T-helper 9 cell (primary cell): ENCODE data around the gene DPYSL5.

ENCODE experiments used
- DNase-seq: peaks from one replicate; pipeline ENCODE4 v3.0.0-alpha.2; 2020

DPYSL5 gene

DNA sequence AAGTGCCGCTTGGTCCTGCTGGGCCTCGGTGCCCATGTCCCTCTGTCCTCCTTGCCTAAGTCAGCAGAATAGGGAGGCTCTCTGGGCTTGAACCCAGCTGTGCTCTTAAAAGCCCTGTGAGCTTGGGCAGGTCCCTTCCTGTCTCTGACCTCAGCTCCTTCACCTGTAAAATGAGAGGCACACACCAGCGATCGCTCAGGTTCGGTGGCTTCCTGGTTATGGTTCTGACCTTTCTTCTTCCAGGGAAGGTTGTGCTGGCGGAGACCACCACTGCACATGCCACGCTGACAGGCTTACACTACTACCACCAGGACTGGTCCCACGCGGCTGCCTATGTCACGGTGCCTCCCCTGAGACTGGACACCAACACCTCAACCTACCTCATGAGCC, 86.4 kb downstream of the DPYSL5 start:
- DNase-seq, result no peak

- no peak for DNase-seq
Measured at GRCh38 chr2:26934985-26935384, 87.1 kb downstream of the DPYSL5 start.

- DNase-seq, result no peak
Measured at GRCh38 chr2:26936855-26937254, 88.9 kb downstream of the DPYSL5 start.

- DNase-seq, result no peak
Measured at GRCh38 chr2:26938399-26939118, 90.6 kb downstream of the DPYSL5 start.

DNA sequence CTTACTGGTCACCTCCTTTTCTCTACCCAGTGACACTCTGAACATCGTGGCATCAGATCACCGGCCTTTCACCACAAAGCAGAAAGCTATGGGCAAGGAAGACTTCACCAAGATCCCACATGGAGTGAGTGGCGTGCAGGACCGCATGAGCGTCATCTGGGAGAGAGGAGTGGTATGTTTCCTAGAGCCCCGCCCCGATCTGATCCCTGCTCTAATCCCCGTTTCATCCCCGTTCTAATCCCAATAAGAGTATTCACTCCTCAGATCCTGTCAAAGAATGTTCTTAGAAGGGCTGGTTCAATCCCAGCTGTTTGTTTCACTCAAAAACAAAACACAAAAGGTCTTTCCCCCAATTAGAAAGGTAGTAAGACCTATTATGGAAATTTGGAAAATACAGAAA, 92.1 kb downstream of the DPYSL5 start:
- no peak for DNase-seq

GRCh38 chr2:26941486-26941885, 93.6 kb downstream of the DPYSL5 start:
- no peak for DNase-seq

- DNase-seq, result peak; percentile 51
Measured at GRCh38 chr2:26942543-26943295, 94.8 kb downstream of the DPYSL5 start.

- DNase-seq, result no peak
Measured at GRCh38 chr2:26945991-26946750, 98.2 kb downstream of the DPYSL5 start.

- DNase-seq, result no peak
Measured at GRCh38 chr2:26946841-26947784, 99.2 kb downstream of the DPYSL5 start.

DNA sequence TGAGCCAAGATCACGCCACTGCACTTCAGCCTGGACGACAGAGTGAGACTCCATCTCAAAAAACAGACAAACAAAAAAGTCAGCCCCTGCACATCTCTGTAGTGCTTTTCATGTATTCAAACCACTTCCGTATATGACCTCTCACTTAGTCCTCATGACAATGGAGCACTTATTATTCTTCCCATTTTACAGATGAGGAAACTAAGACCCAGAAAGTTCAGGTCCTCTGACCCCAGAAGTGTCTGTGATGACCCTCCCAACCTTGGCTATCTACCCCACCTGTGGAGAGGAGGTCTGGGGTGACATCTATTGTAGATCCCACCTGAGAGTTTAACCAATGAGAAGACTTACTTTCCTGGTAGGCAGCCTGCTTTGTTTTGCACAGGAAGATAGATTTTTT, 100.9 kb downstream of the DPYSL5 start:
- DNase-seq, result no peak

GRCh38 chr2:26950246-26950645, 102.3 kb downstream of the DPYSL5 start:
- DNase-seq, result no peak

- DNase-seq, result no peak
Measured at GRCh38 chr2:26951236-26951635, 103.3 kb downstream of the DPYSL5 start.

- DNase-seq, result no peak
Measured at GRCh38 chr2:26952374-26952773, 104.4 kb downstream of the DPYSL5 start.

DNA sequence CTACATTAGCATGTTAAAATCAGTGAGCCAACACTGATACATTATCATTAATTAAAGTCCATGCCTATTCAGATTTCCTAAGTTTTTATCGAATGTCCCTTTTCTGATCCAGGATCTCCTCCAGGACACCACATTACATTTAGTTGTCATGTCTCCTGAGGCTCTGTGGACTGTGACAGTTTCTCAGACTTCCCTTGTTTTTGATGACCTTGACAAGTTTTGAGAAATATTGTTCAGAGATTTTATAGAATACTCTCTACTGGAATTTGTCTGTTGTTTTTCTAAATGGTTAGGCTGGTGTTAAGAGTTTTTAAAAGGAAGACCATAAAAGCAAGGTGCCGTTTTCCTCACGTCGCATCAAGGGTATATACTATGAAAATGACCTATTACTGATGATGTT, 106.2 kb downstream of the DPYSL5 start:
- no peak for DNase-seq

GRCh38 chr2:26957041-26957440, 109.1 kb downstream of the DPYSL5 start:
- no peak for DNase-seq

GRCh38 chr2:26957534-26957933, 109.6 kb downstream of the DPYSL5 start:
- no peak for DNase-seq

- no peak for DNase-seq
Measured at GRCh38 chr2:26959331-26959730, 111.4 kb downstream of the DPYSL5 start.

GRCh38 chr2:26964446-26965130, 116.7 kb downstream of the DPYSL5 start:
- no peak for DNase-seq

DNA sequence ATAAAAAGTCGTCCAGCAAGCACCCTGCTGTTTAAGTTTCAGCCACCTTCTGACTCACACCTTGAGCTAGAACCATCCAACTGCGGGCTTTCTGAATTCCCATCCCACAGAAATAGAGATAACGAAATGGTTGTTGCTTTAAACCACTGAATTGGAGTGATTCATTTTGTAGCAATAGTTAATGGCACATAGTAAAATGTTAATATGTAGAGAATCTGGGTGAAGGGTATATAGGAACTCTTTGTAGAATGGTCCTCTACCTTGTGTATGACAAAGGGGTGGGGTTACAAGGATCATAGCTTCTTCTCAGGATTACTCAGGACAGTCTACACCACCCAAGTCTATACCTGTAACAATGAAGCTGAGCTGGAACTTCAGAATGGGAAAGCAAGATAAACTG, 120.1 kb downstream of the DPYSL5 start:
- no peak for DNase-seq

GRCh38 chr2:26969077-26969844, 121.3 kb downstream of the DPYSL5 start:
- DNase-seq, result no peak
